Left lung (tissue), 10 donors: ENCODE results near the gene PDGFRB. TPM values are rescaled to one million over a fixed set of nuclear protein-coding genes. Genes with fewer than 3 reads are reported as not detected.

Experiments
- ATAC-seq: fragments of 200-7000 bp; cut with Tn5 transposase; one replicate; pipeline ENCODE4 v1.9.1; 2020; ENCODE audit warnings: moderate library complexity
- DNase-seq, 4 donors: peaks; one replicate each; pipeline ENCODE4 v3.0.0-alpha.2; 2013 to 2020
- H3K27ac ChIP-seq, 2 donors: fragments of 200-600 bp; sonication (generic) in 1 of 2; one replicate each; pipeline versions ENCODE4 v1.5.0 to v1.8.0; 2020 to 2021
- H3K27me3 ChIP-seq, 2 donors: fragments of 200-600 bp; sonication (generic) in 1 of 2; one replicate each; pipeline versions ENCODE4 v1.5.0 to v1.8.0; 2020 to 2021
- H3K36me3 ChIP-seq, 2 donors: fragments of 200-600 bp; sonication (generic) in 1 of 2; one replicate each; pipeline versions ENCODE4 v1.5.0 to v1.8.0; 2020 to 2021
- H3K4me1 ChIP-seq, 2 donors: fragments of 200-600 bp; one replicate each; pipeline ENCODE4 v1.8.0; 2021
- H3K4me3 ChIP-seq, 2 donors: fragments of 200-600 bp; sonication (generic) in 1 of 2; one replicate each; pipeline versions ENCODE4 v1.5.0 to v1.8.0; 2020 to 2021; ENCODE audit warnings: mild to moderate bottlenecking in 1 of 2
- H3K9me3 ChIP-seq, 2 donors: fragments of 200-600 bp; sonication (generic) in 1 of 2; one replicate each; pipeline versions ENCODE4 v1.5.0 to v1.8.0; 2020 to 2021
- intact Hi-C, 2 donors: fragments of 100-400 bp; cut with DNase I; formaldehyde crosslinking; loops; one replicate each; pipeline versions ENCODE4 v1.11.2 to v1.14.2; 2022
- polyA plus RNA-seq, 6 donors: library from polyadenylated mRNA; unstranded; fragments of 120-200 nt; gene quantifications; one replicate each; pipeline ENCODE4 v1.2.1, GENCODE V29; 2013; ENCODE audit not compliant: insufficient read length in 6 of 6
- total RNA-seq, 2 donors: library from RNA; stranded (reverse); fragmentation: NEBNext Ultra II Directional; extraction: Animal tissue kit (Norgen Biotek cat#: 25700); gene quantifications; one replicate each; pipeline ENCODE4 v1.2.1, GENCODE V29; 2021
- TF ChIP-seq, protein P1 (sequence below), 2 donors: fragments of 200-600 bp; sonication (generic) in 1 of 2; IDR thresholded peaks; one replicate each; pipeline versions ENCODE4 v1.5.0 to v1.8.0; 2021; ENCODE audit warnings: antibody characterized with exemption in 2 of 2
- donor health status: DM: no; HTN: yes; CAD: no.
- donor health status: DM: no; HTN: no; CAD: no.

Gene PDGFRB
- total and polyA plus RNA-seq, 8 donors, result 129 to 227 (median 214) TPM

DNA sequence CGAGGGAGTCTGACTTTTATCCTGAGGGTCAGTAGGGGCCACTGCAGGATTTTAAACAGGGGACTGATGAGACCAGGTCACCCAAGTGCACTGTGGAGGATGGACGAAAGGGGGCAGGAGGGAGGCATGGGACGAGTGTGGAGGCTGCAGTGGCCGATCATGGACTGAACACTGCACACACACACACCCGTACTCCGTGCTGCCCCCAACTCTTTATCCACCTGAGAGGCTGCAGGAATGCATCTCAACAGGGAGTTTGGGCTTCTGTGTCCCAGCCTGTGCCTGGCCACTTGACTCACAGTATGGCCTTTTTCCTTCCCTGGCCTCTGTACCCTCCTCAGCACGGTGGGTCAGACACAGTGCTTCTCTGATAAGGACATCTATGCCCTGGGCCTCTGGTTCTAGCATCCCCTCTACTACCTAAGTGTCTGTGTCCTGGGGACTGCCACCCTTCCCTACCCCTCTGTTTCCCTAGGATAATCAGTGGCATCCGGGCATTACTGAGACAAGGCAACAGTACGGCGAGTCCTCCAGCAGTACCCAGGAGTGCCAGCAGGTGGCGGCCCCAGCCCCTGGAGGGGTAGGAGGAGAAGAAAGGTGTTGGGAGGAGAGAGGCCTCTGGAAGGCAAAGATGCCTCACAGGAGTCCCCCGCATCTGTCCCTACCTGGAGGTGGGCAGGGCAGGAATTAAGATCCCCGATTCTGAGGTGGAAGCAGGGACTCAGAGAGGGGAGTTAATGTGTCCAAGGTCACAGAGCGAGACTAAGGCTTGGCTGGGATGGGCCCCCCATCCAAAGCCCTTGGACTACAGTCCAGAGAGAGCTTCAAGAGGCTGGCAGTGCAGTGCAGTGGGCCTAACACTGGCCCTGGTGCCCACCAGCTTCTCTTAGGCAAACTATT lies 5.8 kb upstream of the PDGFRB start:
- H3K36me3 ChIP-seq, result no peaks in the 10 kb centered on the region
- no peak overlapping the region for H3K4me3 ChIP-seq
- intact Hi-C loops, result loop anchor here in 1 of 2 donors (5.0 kb wide), 1 partner anchor 56 kb away; no protein-coding TSS in a partner anchor
- H3K9me3 ChIP-seq, result no peaks in the 10 kb centered on the region
- H3K4me1 ChIP-seq, result peaks cover 0 to 2% of the 10 kb centered on the region in 2 donors
- DNase-seq (peak in 2 of 4 donors; percentile 70 to 93), ATAC-seq (peak; percentile 87)
- TF ChIP-seq, protein P1, sequence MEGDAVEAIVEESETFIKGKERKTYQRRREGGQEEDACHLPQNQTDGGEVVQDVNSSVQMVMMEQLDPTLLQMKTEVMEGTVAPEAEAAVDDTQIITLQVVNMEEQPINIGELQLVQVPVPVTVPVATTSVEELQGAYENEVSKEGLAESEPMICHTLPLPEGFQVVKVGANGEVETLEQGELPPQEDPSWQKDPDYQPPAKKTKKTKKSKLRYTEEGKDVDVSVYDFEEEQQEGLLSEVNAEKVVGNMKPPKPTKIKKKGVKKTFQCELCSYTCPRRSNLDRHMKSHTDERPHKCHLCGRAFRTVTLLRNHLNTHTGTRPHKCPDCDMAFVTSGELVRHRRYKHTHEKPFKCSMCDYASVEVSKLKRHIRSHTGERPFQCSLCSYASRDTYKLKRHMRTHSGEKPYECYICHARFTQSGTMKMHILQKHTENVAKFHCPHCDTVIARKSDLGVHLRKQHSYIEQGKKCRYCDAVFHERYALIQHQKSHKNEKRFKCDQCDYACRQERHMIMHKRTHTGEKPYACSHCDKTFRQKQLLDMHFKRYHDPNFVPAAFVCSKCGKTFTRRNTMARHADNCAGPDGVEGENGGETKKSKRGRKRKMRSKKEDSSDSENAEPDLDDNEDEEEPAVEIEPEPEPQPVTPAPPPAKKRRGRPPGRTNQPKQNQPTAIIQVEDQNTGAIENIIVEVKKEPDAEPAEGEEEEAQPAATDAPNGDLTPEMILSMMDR (IDR thresholded peaks at IDR 0.05), result peak; percentile 86 to 92
- H3K27ac ChIP-seq, result no peak overlapping the region
- peaks cover 0 to 24% of the 10 kb centered on the region in 2 donors for H3K27me3 ChIP-seq

DNA sequence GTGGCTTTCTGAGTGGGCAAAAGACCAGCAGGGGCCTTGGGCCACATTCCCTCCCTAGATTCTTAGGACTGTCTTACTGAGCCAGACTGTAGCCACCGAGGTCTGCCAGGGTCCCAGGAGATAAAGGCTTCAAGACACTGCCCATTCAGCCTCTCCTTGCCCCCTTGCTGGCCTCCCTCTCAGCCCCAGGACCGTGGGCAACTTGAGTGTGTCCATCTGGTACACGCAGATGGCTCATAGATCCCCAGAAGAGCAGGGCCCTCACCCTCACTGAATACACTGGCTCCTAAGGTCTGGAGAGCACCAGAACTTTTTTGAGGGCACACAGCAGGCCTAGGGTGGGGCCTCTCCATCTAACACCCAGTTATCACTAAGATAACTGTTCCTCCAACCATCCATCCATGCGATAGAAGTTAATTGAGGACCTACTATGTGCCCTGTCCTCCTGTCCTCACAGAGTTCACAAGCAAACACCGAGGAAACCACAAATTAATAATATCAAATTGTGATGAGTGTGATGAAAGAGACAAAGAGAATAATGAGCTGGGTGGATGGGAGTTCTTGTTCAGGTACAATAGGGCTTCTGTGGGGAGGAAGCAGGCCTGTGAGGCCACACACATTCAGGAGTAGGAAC lies 4.9 kb upstream of the PDGFRB start:
- ATAC-seq, result no peak
- intact Hi-C loops, result loop anchor here in 1 of 2 donors (5.0 kb wide), 1 partner anchor 57 kb away; no protein-coding TSS in a partner anchor
- Histone ChIP-seq H3K4me3 (no peak overlapping the region), H3K27me3 (peaks cover 0 to 24% of the 10 kb centered on the region in 2 donors), H3K4me1 (peaks cover 2 to 9% of the 10 kb centered on the region in 2 donors), H3K36me3 (no peaks in the 10 kb centered on the region), H3K27ac (peak overlapping the region; percentile 23 to 73), H3K9me3 (no peaks in the 10 kb centered on the region)
- no peak for DNase-seq
- TF ChIP-seq, protein P1 (IDR thresholded peaks at IDR 0.05), result no peak

DNA sequence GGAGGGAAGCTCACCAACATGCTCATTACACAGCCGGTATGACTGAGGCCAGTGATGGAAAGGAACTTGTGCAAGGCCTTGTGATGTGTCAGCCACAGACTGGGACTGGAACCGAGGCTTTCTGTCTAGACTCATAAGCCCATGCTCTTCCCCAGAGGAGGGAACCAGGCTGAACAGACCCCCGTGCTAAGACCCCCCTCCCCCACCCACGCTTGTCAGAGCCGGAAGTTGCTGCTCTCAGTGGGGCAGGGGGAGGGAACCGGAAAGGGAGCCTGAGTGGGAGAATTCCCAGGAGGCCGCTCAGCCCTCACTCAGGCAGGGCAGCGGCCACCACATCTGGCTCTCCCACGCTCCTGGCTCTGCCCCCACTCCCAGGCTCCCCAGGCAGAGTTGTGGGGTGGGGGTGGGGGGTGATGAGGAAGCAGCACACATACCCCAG lies 4.1 kb upstream of the PDGFRB start:
- Histone ChIP-seq H3K36me3 (no peaks in the 10 kb centered on the region), H3K4me3 (no peak overlapping the region), H3K27me3 (peaks cover 0 to 28% of the 10 kb centered on the region in 2 donors), H3K4me1 (peaks cover 2 to 10% of the 10 kb centered on the region in 2 donors), H3K27ac (peak overlapping the region; percentile 23 to 73), H3K9me3 (no peaks in the 10 kb centered on the region)
- DNase-seq (peak in 1 of 4 donors; percentile 78), ATAC-seq (peak; percentile 2)
- intact Hi-C loops, result loop anchor here in 1 of 2 donors (5.0 kb wide), 1 partner anchor 58 kb away; no protein-coding TSS in a partner anchor
- TF ChIP-seq, protein P1 (IDR thresholded peaks at IDR 0.05), result no peak

DNA sequence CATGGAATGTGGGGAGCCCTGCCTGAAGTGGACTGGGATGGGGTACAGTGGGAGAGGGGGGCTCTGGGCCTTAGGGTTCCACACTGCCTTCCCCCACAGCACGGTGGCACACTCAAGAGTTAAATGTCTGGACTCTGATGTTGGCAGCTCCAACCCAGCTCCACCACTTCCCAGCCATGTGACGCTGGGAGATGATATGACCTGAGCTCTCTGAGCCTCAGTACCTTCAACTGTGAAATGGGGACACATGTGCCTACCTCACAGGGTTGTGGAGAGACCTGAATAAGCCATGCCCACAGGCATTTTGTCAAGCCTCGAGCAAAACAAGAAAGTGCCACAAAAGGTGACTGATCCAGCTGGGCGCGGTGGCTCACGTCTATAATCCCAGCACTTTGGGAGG lies 3.4 kb upstream of the PDGFRB start:
- Histone ChIP-seq H3K9me3 (no peaks in the 10 kb centered on the region), H3K4me3 (no peak overlapping the region), H3K36me3 (no peaks in the 10 kb centered on the region), H3K4me1 (peaks cover 2 to 10% of the 10 kb centered on the region in 2 donors), H3K27ac (peak overlapping the region; percentile 25 to 73), H3K27me3 (peaks cover 0 to 30% of the 10 kb centered on the region in 2 donors)
- TF ChIP-seq, protein P1 (IDR thresholded peaks at IDR 0.05), result no peak
- ATAC-seq (no peak), DNase-seq (no peak)
- intact Hi-C loops, result no loop called here
